Stimulated activated CD4-positive, alpha-beta T cell treated with anti-CD3 and anti-CD28 coated beads, Interleukin-12 subunit alpha, Interleukin-12 subunit beta, amount 100 ng/mL, for 48 hours (primary cell): ENCODE data around the gene SUCLG2.

Experiments
- DNase-seq, 3 donors: peaks; one replicate each; pipeline ENCODE4 v3.0.0-alpha.2; 2020; ENCODE audit warnings: low read depth in 2 of 3, low spot score in 1 of 3

The SUCLG2 gene

DNA sequence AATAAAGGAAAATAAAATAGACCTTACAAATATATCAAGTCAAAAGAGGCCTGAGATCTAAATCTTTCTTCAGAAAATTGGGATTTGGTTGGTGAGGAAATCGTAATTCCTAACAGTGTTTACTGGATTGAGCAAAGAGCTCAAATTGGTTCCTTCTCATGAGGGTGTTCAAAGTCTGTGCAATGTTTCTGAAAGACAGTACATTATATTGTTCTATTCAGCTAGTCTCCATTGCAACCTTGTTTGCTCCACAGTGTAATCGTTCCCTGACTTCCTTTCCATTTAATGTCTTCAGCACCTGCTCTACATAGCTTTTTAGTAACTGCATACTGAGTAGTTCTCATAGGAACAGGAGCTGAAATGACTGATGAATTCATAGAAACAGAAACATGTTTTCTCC is 326.8 kb downstream of the SUCLG2 start:
- DNase-seq = no peak

DNA sequence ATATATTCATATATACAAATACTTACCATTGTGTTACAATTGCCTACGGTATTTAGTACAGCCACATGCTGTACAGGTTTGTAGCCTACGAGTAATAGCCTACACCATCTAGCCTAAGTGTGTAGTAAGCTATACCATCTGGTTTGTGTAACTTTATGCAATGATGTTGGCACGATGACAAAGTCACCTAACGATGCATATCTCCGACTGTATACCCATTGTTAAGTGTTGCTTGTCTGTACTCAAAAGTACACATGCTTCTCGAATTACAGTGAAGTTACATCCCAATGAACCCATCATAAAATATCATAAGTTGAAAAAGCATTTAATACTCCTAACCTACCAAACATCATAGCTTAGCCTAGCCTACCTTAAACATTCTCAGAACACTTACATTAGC is 329.2 kb downstream of the SUCLG2 start:
- no peak for DNase-seq
